OCI-LY1 (cell line): Measurements from ENCODE around the gene COL6A3.

Experiments
- EZH2 ChIP-seq: fragments of 200-600 bp; sonication (generic), shearing (Covaris generic); IDR thresholded peaks from 2 replicates; pipeline ENCODE4 v1.8.0; 2017; ENCODE audit warnings: borderline replicate concordance, mixed run types, mild to moderate bottlenecking, antibody characterized with exemption, low read length, moderate library complexity, mixed read lengths
- TF ChIP-seq, protein P1 (sequence below): fragments of 200-600 bp; sonication (generic), shearing (Covaris generic); IDR thresholded peaks from 2 replicates; pipeline ENCODE4 v1.5.1; 2017; ENCODE audit warnings: mild to moderate bottlenecking, antibody characterized with exemption, low read length, moderate library complexity, mixed read lengths

DNA sequence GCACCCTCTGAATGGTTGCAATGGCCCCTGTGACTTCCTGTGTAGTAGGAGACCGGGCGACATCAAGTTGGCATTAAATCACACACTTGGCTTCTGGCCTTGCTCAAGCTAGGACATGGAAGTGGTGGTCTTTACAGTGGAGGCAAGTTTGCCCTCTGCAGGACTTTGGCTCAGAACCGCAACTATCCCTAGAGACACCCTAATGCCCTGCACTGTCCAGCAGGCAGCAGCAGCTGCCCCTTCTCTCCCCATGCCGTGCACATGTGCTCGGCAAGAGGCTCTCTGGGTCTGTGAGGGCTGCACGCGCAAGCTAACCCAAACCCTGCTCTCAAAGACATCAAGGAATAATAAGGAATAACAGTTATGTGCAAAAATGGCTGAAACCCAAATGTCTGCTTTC is 106.5 kb downstream of the COL6A3 start:
- TF ChIP-seq, protein P1, sequence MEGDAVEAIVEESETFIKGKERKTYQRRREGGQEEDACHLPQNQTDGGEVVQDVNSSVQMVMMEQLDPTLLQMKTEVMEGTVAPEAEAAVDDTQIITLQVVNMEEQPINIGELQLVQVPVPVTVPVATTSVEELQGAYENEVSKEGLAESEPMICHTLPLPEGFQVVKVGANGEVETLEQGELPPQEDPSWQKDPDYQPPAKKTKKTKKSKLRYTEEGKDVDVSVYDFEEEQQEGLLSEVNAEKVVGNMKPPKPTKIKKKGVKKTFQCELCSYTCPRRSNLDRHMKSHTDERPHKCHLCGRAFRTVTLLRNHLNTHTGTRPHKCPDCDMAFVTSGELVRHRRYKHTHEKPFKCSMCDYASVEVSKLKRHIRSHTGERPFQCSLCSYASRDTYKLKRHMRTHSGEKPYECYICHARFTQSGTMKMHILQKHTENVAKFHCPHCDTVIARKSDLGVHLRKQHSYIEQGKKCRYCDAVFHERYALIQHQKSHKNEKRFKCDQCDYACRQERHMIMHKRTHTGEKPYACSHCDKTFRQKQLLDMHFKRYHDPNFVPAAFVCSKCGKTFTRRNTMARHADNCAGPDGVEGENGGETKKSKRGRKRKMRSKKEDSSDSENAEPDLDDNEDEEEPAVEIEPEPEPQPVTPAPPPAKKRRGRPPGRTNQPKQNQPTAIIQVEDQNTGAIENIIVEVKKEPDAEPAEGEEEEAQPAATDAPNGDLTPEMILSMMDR: no peak
- no peak for TF ChIP-seq EZH2
